TTC549 (cell line): ENCODE data around the gene REXO5.
"Not testable (repeated sequence)": the region's sequence is repeated elsewhere in the genome, so short reads cannot be mapped to it uniquely, and the experiment has no call there.

Experiments
- FAIRE-seq: peaks from 2 replicates; lab custom pipeline; 2012; peaks lifted over from hg19 to GRCh38; lab: Jason Lieb, UNC

The REXO5 gene

DNA sequence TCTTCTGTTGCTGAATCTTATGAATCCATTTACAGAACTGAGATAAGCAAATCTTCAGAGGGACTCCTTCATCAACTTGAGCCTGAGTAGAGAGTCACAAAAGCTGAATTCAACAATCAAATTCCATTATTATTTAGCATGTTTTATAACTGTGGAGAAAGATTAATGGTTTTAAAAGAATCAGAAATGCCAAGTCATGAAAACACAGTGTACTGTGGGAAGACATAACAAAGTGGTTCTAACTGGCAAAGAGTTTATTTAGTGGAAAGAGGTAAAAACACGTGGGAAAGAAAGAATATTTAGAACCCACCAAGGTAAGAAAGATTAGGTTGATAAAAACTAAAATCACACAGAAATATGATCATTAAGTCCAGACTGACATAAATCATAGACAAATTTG is 5.0 kb upstream of the REXO5 start:
- FAIRE-seq, result no peak

DNA sequence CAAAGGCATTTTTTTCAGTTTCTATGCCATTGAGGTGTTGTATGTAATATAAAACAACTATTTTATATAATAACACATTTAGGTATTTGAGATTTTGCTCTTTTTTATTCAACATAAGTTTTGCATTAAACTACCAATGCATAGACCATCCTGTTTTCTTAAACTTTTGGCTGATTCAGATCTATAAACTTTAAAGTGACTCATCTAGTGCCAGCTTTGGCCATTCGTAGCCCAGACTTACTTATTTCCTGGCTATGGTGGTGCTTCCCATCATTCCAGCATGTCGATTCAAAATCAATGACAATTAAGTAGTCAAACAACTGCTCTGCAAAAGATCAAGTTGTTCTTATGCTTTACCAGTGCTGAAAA is 3.2 kb upstream of the REXO5 start:
- FAIRE-seq, result no peak

DNA sequence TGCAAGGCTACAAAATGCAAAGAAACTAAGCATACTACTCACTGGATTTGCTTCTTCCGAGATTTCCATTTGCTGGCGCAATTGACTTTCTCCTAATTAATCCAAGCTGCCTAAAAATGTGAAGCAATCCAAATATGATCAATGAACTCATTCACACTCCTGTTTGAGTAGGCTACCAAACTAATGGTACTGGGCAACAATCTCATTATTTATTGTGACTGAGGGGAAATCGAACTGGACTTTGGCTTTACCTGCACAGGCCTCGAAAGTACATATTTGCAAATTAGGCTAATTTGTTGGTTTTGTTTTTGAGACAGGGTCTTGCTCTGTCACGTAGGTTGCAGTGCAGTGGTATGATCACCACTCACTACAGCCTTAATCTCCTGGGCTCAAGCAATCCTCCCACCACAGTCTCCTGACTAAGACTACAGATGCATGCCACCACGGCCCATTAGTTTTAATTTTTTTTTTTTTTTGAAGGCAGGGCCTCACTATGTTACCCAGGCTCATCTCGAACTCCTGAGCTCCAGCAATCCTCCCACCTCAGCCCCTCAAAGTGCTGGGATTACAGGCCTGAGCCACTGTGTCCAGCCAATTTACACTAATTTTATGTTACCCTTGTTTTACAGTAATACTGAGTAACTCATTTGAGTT is 2.6 kb upstream of the REXO5 start:
- no peak for FAIRE-seq

DNA sequence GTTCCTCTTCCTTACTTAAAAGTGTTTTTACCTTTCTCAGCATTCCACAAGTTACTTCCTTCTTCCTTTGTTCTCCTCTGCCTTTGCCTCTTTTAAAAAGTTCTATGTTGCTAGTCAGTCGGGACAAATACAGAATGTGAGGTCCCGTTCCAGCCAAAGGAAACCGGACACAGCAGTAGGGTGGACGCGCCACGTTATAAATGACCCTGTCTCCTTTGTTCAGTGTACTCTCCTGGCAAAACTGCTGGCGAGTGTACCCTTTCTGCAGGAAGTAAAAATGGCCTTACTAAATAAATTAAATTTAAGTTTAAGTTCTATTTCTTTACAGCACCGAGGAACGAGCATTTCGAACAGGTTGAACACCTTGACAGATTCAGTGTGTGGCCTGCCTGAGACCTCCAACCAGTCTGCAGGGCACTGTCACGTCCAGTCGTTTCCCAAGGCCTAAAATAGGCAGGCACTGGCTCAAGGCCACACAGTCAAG is 601 bp upstream of the REXO5 start:
- not testable (repeated sequence) for FAIRE-seq

DNA sequence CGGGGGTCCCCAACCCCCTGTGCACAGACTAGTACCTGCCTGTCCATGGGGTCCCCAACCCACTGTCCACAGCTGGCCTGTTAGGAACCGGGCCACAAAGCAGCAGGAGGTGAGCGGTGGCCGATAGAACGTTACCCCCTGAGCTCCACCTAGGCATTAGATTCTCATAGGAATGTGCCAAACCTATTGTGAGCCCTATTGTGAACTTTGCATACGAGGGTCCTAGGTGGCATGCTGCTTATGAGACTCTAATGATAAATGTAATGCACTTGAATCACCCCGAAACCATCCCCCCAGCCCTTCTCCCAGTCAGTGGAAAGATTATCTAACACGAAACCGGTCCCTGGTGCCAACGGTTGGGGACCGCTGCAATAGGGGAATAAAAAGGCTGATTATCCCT is 1.5 kb downstream of the REXO5 start:
- FAIRE-seq, result no peak

DNA sequence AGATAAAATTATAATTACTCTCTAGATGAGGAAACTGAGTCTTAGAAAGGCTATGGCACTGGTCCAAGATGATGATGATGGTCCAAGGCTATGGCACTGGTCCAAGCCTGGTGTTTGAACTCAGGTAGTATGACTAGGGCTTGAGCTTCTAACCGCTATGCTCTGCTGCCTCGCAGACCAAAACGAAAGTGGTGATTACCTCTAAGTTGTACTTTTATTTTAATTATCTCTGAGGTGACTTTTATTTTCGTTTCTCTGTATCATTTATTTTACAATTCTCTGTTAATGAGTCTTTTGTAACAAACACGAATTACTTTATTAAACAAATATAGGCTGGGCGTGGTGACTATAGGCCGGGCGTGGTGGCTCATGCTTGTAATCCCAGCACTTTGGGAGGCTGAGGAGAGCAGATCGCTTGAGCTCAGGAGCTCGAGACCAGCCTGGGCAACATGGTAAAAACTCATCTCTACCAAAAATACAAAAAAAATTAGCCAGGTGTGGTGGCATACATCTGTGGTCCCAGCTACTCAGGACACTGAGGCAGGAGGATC is 5.6 kb downstream of the REXO5 start:
- no peak for FAIRE-seq

DNA sequence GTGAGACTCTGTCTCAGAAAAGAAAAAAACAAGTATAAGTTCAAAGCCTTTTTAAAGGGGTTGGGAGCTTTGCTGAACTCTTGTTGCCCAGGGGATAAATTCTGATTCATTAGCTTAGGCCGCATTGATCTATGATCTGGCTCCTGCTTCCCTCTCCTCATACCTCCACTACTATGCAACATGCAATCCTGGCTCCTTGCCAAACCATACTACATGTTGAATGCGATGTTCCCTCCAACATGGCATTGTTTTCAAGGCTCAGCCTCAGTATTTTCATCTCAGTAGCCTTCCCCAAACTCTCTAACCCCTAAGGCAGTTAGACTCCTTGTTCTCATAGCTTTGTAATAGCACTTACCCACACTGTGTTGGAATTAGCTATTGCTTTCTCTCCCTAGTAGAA is 6.2 kb downstream of the REXO5 start:
- no peak for FAIRE-seq

DNA sequence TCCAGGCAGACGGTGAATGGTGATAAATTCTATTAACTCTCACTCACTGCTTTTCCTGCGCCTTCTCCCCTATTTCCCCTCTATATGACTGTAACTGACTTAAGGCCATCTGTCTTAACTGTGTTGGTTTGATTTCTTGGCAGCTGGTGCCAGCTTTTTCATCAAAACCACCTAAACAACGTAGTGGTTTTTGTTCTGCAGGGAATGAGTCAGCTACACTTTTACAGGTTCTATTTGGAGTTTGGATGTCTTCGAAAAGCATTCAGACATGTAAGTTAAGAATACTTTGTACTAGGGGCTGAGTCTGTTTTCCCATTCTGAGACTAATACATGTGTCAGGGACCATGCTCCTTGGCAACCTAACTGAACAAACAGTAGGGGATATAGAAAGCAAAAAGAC is 8.5 kb downstream of the REXO5 start:
- FAIRE-seq, result no peak

DNA sequence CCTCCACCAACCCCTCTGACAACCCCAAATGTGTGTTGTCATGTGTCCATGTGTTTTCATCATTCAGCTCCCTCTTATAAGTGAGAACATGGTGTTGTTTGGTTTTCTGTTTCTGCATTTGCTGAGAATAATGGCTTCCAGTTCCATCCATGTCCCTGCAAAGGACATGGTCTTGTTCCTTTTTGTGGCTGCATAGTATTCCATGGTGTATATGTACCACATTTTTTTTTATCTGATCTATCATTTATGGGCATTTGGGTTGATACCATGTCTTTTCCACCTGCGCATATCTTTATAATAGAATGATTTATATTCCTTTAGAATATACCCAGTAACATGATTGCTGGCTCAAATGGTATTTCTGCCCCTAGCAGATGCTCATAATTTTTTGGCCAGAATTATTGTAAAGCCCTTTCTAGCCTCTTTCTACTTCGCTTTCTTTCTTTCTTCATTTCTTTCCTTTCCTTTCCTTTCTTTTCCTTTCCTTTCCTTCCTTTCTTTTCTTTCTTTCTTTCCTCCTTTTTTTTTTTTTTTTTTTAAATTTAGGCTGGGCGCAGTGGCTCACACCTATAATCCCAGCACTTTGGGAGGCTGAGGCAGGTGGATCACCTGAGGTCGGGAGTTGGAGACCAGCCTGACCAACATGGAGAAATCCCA is 12.7 kb downstream of the REXO5 start:
- FAIRE-seq, result no peak

DNA sequence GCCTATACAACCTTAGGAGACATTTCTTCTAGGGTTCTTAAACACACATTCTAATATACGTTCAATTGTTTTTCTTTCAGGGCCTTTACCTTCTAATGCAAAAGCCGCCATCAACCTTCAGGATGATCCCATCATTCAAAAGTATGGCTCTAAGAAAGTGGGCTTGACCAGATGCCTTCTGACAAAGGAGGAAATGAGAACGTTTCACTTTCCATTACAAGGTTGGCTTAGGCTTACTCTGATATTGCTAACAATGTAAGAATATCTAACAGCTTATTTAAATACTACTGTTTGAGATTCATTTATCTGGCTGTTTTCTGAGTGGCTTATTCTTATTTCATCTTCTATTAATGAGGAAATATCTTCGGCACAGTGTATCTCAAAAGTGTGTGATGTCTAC is 15.4 kb downstream of the REXO5 start:
- FAIRE-seq, result no peak

DNA sequence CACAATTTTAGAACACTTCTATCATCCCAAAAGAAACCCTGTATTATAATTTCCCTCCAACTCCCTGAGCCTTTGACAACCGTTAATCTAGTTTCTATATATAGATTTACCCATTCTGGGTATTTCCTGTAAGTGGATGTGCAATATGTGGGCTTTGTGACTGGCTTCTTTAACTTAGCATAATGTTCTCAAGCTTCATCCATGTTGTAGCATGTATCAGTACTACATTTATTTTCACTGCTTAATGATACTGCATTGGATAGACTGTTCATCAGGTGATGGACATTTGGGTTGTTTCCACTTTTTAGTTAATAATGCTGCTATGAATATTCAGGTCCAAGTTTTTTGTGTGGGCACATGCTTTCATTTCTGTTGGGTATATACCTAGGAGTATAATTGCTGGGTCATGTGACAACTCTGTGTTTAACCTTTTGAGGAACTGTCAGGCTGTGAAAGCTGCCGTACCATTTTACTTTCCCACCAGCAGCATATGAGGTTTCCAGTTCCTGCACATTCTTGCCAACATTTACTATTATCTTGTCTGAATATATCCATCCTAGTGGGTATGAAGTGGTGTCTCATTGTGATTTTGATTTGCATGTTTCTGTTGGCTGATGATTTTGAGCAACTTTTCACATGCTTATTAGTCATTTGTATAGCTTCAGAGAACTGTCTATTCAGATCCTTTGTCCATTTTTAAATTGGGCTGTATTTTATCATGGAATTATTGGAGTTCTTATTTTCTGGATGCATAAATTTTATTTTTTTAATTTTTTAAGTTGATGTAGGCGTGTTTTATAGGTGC is 16.4 kb downstream of the REXO5 start:
- no peak for FAIRE-seq

DNA sequence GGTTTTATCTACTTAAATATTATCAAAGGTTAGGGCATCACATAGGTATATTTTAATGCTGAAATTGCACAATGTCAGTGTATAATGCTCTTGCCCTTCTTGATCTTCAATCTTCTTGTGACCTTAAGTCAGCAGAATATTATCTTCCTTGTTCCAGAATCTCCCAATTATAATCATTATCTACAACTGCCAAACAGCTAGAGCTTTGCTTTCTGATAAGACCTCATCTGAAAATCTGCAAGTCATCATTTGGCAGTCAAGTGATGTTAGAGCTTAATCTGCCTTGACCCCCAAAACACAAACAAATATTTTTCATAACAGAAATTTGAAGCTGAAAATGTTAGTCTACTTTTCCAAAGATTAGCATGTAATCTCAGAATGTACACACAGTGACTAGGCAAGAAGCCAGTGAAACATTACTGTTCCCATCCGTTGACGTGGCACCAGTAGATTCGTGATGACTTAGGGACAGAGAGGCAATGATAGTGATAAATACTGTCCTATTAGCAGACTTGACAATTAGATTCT is 19.8 kb downstream of the REXO5 start:
- no peak for FAIRE-seq

DNA sequence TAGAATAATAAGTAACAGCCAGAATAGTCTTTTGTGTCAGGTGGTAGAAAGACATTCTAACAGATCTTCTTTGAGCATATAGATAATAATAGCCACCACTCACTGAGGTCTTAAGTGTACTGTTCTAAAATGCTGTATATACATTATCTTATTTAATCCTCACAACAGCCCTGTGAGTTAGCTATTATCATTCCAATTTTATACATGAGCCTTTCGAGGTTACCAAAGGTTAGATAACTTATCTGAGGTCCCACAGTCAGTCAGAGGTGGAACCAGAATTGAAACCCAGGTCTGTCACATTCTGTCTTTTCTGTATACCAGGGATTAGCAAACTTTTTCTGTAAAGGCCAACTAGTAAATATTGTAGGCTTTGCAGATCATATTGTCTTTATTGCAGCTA is 23.2 kb downstream of the REXO5 start:
- FAIRE-seq, result no peak

DNA sequence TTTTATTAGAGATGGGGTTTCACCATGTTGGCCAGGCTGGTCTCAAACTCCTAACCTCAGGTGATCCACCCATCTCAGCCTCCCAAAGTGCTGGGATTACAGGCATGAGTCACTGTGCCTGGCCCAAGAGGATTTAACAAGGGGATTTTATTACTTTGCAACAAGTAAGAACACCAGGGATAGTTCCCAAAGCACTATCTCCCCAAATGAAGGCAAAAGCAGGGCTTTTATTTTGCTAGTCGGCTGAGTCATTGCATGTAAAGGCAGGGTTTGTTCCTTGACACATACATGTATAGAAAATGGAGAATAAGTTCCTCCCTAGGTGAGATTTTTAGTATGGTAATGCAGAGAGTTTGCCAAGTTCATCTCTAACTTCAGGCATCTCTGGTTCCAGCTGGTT is 24.0 kb downstream of the REXO5 start:
- no peak for FAIRE-seq

DNA sequence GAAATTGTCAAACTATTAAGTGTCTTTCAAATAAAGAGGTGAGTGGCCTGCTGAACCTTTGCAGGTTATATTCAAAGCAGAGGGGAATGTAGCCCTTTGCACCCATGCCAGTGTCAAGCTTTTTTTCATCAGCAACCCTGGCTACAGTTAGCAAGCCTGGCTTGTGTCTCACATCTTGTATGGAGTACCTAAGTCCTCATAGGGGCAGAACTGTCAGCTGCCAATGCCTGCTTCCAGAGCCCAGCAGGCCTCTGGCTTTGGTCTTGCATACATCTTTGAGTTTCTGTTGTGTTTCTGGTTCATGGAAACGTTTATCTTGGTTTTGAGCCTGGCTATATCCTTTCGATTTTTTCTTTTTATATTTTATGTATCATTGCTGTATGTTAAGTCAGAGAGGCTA is 26.8 kb downstream of the REXO5 start:
- no peak for FAIRE-seq

DNA sequence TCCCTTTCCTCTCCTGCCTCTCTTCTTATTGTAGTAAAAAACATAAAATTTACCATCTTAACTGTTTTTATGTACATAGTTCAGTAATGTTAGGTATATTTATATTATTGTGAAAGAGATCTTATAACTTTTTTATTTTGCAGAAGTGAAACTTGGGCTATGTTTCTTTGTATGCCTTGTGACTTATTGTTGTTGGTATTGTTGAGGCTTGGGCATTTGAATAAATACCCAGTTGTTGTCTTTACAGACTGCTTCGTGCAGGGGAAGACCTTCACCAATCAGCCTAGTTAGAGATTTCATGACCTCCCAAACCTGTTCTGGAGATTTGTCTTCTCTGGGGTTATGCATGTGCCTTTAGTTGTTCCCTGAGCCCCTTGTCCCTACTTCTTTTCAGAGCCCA is 31.9 kb downstream of the REXO5 start:
- no peak for FAIRE-seq

DNA sequence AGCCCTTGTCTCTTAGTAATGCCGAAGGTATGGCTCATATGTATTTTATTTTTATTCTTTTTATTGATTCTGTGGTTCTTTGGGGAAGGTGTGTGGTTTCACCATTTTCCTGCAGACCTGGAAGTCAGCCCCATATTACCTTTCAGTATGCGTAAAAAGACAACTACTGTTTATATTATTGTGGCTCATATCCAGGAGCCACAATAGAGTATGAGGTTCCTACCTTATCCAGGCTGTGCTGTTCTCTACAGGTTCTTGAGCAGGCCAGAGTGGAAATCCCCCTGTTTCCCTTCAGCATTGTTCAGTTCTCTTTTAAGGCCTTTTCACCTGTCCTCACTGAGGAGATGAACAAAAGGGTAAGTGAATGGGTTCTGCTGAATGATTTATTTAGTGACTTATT is 33.2 kb downstream of the REXO5 start:
- FAIRE-seq, result no peak

DNA sequence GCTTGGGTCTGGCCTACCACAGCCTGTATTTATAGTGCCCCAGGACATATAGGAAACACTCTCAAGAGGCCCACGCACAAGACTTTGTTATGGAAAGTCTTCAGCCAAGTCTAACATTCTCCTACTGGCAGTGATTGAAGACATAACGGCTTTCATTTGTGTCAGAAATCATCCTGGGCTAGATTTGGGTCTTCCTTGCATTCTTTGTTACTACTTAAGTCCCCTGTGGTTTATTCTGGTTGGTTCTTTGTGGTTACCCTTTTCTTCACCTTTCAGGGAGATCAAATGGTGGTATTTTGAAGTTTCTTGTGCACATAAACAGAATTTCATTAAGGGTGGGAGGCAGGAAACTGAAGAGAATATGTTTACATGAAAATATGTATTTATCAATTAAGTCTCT is 37.7 kb downstream of the REXO5 start:
- FAIRE-seq, result no peak

DNA sequence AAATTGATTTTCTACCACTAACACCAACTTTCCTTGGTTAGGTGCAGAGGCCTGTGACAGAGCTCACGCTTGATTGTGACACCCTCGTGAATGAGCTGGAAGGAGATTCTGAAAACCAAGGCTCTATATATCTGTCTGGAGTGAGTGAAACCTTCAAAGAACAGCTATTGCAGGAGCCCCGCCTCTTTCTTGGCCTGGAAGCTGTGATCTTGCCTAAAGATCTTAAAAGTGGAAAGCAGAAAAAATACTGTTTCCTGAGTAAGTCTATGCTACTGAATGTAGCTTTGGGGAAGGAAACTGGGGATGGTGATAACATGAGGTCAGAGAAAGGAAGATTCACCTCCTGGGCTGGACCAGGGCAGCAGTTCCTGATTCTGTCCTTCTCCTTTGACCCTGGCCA is 38.3 kb downstream of the REXO5 start:
- FAIRE-seq, result no peak

DNA sequence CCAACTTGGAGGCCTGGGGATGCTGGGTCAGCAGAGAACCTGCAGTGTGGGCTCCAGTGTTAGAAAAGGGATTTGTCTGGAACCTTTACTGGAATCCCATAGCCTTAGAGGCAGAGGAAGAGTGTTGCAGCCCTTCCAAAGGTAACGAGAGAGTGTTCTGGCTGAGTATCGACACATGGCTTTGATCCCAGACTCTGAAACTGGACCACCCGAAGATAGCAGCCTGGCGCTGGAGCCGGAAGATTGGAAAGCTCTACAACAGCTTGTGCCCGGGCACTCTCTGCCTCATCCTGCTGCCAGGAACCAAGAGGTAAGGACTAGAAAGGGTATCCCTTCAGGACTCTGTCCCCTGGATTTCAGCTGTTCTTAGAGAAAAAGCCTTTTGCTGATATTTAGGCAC is 39.7 kb downstream of the REXO5 start:
- no peak for FAIRE-seq

DNA sequence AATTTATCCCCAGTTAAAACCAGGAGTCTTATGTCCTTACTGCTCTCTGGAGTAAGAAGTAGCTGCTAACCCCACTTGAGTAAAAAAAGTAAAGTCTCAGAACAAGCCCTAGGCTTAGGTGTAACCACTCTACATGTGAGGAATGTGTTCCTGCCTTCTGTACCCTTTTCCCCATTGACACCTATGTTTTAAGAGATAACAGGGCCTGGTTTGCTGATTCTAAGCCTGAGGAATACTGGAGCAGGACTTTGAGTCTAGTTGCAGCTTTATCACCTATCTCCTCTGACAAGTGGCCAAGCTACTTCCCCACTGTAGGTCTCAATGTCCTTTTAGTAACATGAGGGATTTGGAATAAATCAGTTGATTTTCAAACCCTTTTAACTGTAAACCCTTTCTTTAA is 40.2 kb downstream of the REXO5 start:
- FAIRE-seq, result no peak

DNA sequence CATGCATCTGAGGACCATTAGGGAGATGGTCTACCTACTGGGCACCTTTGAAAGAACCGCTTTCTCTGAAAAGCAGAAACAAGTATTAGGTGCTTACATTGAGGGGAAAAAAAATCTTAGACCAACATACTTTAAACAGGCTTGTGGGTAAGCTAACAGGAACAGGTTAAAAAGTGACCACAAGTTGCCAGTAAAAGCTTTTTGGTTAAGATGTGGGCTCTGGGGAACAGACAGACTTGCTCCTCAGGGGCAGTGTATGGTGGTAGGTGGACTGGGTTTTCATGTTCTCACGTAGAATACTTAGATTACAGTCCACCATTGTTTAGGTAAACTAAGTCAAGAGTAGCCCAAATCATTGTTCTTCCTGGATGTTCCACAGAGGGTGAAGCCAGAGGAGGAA is 41.2 kb downstream of the REXO5 start:
- no peak for FAIRE-seq
